HCT116 (cell line): ENCODE data around the gene TIMP3. TPM values are rescaled to one million over a fixed set of nuclear protein-coding genes. Genes with fewer than 3 reads are reported as not detected.

ENCODE experiments used
- ATAC-seq: fragments of 200-7000 bp; cut with Tn5 transposase; 2 replicates; pipeline ENCODE4 v1.9.1; 2020; ENCODE audit warnings: mild to moderate bottlenecking, moderate library complexity
- BruUV-seq: library from RNA; stranded (reverse); fragments of 400-500 nt; replicated peaks from 2 replicates; lab custom pipeline; 2021; lab: Mats Ljungman, UMichigan
- CTCF ChIA-PET: fragments of 300-600 bp; sonication (Branson Sonifier 250); formaldehyde crosslinking; loops from one replicate; lab custom pipeline; 2021; ENCODE audit warnings: antibody characterized with exemption; lab: Charles Lee
- POLR2A ChIA-PET: fragments of 300-600, 350-600 bp; sonication (Branson Sonifier 250); formaldehyde crosslinking; loops from one replicate; lab custom pipeline; 2021; ENCODE audit warnings: antibody characterized with exemption; lab: Charles Lee
- RAD21 ChIA-PET, 2 experiments: fragments of 300-600 bp; sonication (Branson Sonifier 250); formaldehyde crosslinking; loops; one replicate each; lab custom pipeline; 2023; ENCODE audit warnings: low total read pairs in 2 of 2; ENCODE audit not compliant: uncharacterized antibody in 2 of 2, unreplicated experiment in 2 of 2, low non-redundant PET in 1 of 2; lab: Charles Lee
- DNase-seq: peaks from one replicate; pipeline ENCODE4 v3.0.0-alpha.2; 2010; ENCODE audit warnings: low read depth, low spot score
- H2AFZ ChIP-seq: fragments of 200-600 bp; shearing (Covaris generic), sonication (generic); 2 replicates; pipeline ENCODE4 v1.6.1; 2017; ENCODE audit warnings: low read depth, mixed run types, mixed read lengths, antibody characterized with exemption, low read length; ENCODE audit not compliant: poor library complexity, severe bottlenecking
- H3K27ac ChIP-seq: 2 replicates; pipeline ENCODE4 v1.5.1; 2012; ENCODE audit warnings: low read depth, low read length
- H3K27me3 ChIP-seq: fragments of 200-600 bp; sonication (generic); 2 replicates; pipeline ENCODE4 v1.6.1; 2016; ENCODE audit warnings: mixed run types, low read length, mixed read lengths; ENCODE audit not compliant: insufficient read depth
- H3K36me3 ChIP-seq, 2 experiments: fragments of 200-500 bp in 1 of 2; fragments of 200-600 bp in 1 of 2; sonication (Bioruptor generic) in 1 of 2; sonication (generic) in 1 of 2; 2 replicates each; pipeline versions ENCODE4 v1.5.1 to v1.6.1; 2014 to 2016; ENCODE audit warnings: low read length in 2 of 2, inconsistent platforms in 1 of 2, mixed read lengths in 1 of 2, mixed run types in 1 of 2; ENCODE audit not compliant: insufficient read depth in 2 of 2, control insufficient read depth in 1 of 2
- H3K4me1 ChIP-seq, 2 experiments: fragments of 200-600 bp in 1 of 2; sonication (generic) in 1 of 2; 2 replicates each; pipeline versions ENCODE4 v1.5.1 to v1.6.1; 2012 to 2017; ENCODE audit warnings: low read length in 2 of 2, inconsistent platforms in 1 of 2, mild to moderate bottlenecking in 1 of 2, mixed read lengths in 1 of 2, mixed run types in 1 of 2, moderate library complexity in 1 of 2; ENCODE audit not compliant: insufficient read depth in 2 of 2, control insufficient read depth in 1 of 2
- H3K4me2 ChIP-seq: fragments of 200-600 bp; sonication (generic); 2 replicates; pipeline ENCODE4 v1.6.1; 2017; ENCODE audit warnings: mixed run types, low read length, mixed read lengths
- H3K4me3 ChIP-seq, 2 experiments: fragments of 200-600 bp in 1 of 2; sonication (generic) in 1 of 2; replicated peaks in 1 of 2; 2 replicates each; pipeline ENCODE4 v1.5.1; 2011 to 2016; ENCODE audit warnings: low read length in 2 of 2, control low read depth in 1 of 2, low read depth in 1 of 2, mild to moderate bottlenecking in 1 of 2, mixed read lengths in 1 of 2, mixed run types in 1 of 2
- H3K79me2 ChIP-seq: fragments of 200-600 bp; sonication (generic); 2 replicates; pipeline ENCODE4 v1.6.1; 2017; ENCODE audit warnings: mild to moderate bottlenecking, mixed run types, low read length, moderate library complexity, mixed read lengths; ENCODE audit not compliant: insufficient read depth
- H3K9ac ChIP-seq: fragments of 200-600 bp; sonication (generic); 2 replicates; pipeline ENCODE4 v1.6.1; 2016; ENCODE audit warnings: low read length, mixed read lengths
- H3K9me2 ChIP-seq: fragments of 200-600 bp; sonication (generic), shearing (Covaris generic); 2 replicates; pipeline ENCODE4 v1.6.1; 2017; ENCODE audit warnings: mixed run types, mild to moderate bottlenecking, moderate library complexity; ENCODE audit not compliant: insufficient read depth
- H3K9me3 ChIP-seq, 2 experiments: fragments of 200-500 bp in 1 of 2; fragments of 200-600 bp in 1 of 2; sonication (Bioruptor generic) in 1 of 2; sonication (generic) in 1 of 2; 2 replicates each; pipeline ENCODE4 v1.6.1; 2014 to 2017; ENCODE audit warnings: low read length in 2 of 2, mixed read lengths in 2 of 2, inconsistent platforms in 1 of 2, low read depth in 1 of 2, mild to moderate bottlenecking in 1 of 2, mixed run types in 1 of 2, moderate library complexity in 1 of 2; ENCODE audit not compliant: control insufficient read depth in 1 of 2, insufficient read depth in 1 of 2
- H4K20me1 ChIP-seq: fragments of 200-600 bp; sonication (generic), shearing (Covaris generic); 2 replicates; pipeline ENCODE4 v1.6.1; 2017; ENCODE audit warnings: mixed run types, mild to moderate bottlenecking, moderate library complexity; ENCODE audit not compliant: insufficient read depth
- CTCF ChIP-seq, 3 experiments: fragments of 200-600 bp in 1 of 3; sonication (generic) in 1 of 3; IDR thresholded peaks in 2 of 3; conservative IDR thresholded peaks in 1 of 3; 2 replicates each; pipeline ENCODE4 v1.5.1; 2012 to 2017; ENCODE audit warnings: low read depth in 2 of 3, low read length in 2 of 3, antibody characterized with exemption in 1 of 3, borderline replicate concordance in 1 of 3, control low read depth in 1 of 3, mild to moderate bottlenecking in 1 of 3, mixed read lengths in 1 of 3, mixed run types in 1 of 3, moderate library complexity in 1 of 3; ENCODE audit not compliant: insufficient read depth in 1 of 3
- MAX ChIP-seq: IDR thresholded peaks from 2 replicates; pipeline ENCODE4 v1.6.1; 2012
- REST ChIP-seq: IDR thresholded peaks from 2 replicates; pipeline ENCODE4 v1.6.1; 2012; ENCODE audit warnings: low read depth
- SIN3A ChIP-seq: IDR thresholded peaks from 2 replicates; pipeline ENCODE4 v1.6.1; 2012; ENCODE audit warnings: low read depth
- ZFX ChIP-seq: fragments of 450-650 bp; IDR thresholded peaks from 2 replicates; pipeline ENCODE4 v1.6.1; 2017
- intact Hi-C: fragments of 100-400 bp; cut with micrococcal nuclease; formaldehyde crosslinking; loops from 2 replicates; pipeline ENCODE4 v1.10.0; 2022
- total RNA-seq: library from RNA; stranded (reverse); gene quantifications from one replicate; pipeline ENCODE4 v1.2.1, GENCODE V29; 2021; ENCODE audit not compliant: unreplicated experiment

TIMP3 gene
- total RNA-seq, 1 experiment from 2014 or later = 2.2 TPM

DNA sequence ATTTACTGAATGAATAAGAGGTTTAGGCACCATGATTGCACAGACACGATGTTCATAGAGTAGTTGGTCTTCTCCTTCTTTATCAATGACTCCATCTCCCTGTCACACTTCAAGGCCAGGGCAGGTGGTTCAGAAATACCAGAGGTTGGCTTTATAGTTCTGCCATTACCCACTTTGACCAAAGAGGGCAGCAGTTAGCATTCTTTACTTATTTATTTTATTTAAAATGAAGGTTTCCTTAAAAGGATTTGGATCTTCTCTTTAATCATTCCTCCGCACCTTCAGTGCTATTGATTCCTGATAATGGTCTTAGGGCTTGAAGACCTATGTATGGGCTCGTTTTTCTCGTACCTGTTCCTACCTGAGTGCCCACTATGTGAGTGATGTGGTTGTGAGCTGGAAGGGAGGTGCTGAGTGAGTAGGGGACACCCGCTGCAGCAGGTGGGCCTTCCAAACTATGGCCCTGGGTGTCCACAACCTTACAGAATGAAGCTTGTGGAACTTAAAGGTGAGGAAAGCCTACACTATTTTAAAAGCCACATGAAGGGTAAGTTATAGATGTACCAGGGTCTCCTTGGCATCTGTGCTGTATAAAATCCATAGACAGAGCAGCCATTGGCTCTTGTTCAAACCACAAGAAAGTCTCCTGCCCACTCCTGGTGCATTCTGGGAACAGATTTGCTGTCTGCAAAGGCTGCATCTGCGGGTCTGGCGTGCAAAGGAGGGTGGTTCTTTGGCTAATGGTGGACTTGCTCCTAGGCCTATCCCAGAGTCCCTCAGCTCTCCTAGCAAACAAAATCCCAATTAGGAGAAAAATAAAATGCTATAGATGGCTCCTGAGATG, 35.0 kb downstream of the TIMP3 start:
- no peak overlapping the region for H3K4me2 ChIP-seq
- BruUV-seq = no TSS peak
- H3K4me1 ChIP-seq = no peaks in the 10 kb centered on the region
- intact Hi-C loops = loop anchor here (10.0 kb wide), 1 partner anchor 148 kb away; no protein-coding TSS in a partner anchor
- H3K79me2 ChIP-seq = no peaks in the 10 kb centered on the region
- H3K4me3 ChIP-seq = no peak overlapping the region
- peaks cover 23% of the 10 kb centered on the region; the same call in 1 of the 2 replicates for H3K27me3 ChIP-seq
- ATAC-seq = peak; percentile 66
- H3K27ac ChIP-seq = no peak overlapping the region
- no peaks in the 10 kb centered on the region for H4K20me1 ChIP-seq
- no peak for TF ChIP-seq SIN3A
- TF ChIP-seq MAX = no peak
- no peak for TF ChIP-seq REST
- TF ChIP-seq CTCF (IDR thresholded peaks at IDR 0.05 in 2 of 3, conservative IDR thresholded peaks at IDR 0.05 in 1 of 3; ENCODE audit: borderline replicate concordance in 1 of 3, insufficient read depth in 1 of 3, low read depth in 2 of 3, low read length in 2 of 3) = peak in 2 of 3 experiments; percentile 50 to 57; a peak in 4 of 6 replicates
- no peak for TF ChIP-seq ZFX
- TF ChIP-seq, all 23 proteins: peak for 1
- no peak overlapping the region for H2AFZ ChIP-seq
- H3K9ac ChIP-seq = no peak overlapping the region
- H3K9me3 ChIP-seq = no peaks in the 10 kb centered on the region
- CTCF ChIA-PET = interaction anchor here (0.7 to 0.8 kb wide), 2 partner anchors 9 to 13 kb away, joined by 3 read pairs; no protein-coding TSS in a partner anchor
- no peaks in the 10 kb centered on the region for H3K36me3 ChIP-seq
- RAD21 ChIA-PET = no interaction called here
- POLR2A ChIA-PET = no interaction called here
- DNase-seq = no peak
- H3K9me2 ChIP-seq = no peaks in the 10 kb centered on the region
